ENCODE data around the gene ARFIP2.

ARFIP2 gene

GRCh38 chr11:6442441-6442840 is 38.7 kb downstream of the ARFIP2 start:
- no peak for TF ChIP-seq EZH2phosphoT487 (IDR thresholded peaks at IDR 0.05; ENCODE audit: low read length)
- TF ChIP-seq EZH2 (optimal IDR thresholded peaks at IDR 0.05; ENCODE audit: low read depth, low read length), result no peak
- TF ChIP-seq CTCF (IDR thresholded peaks at IDR 0.05; ENCODE audit: low read length), result no peak
- H3K4me1 ChIP-seq (ENCODE audit: low read length), result no peaks in the 10 kb centered on the region

GRCh38 chr11:6440906-6441358 is 40.2 kb downstream of the ARFIP2 start, which contains the start of gene HPX:
TSS of gene HPX (minus strand) at chr11:6440987. CDS start at chr11:6440963, 24 bp downstream.
- Histone ChIP-seq H3K27ac (ENCODE audit: low read length) (no peak within 1 kb of the TSS), H3K27me3 (replicated peaks; ENCODE audit: insufficient read depth, low read length) (no peaks in the 10 kb centered on the region)
- TF ChIP-seq EZH2phosphoT487 (IDR thresholded peaks at IDR 0.05; ENCODE audit: low read length) (no peak), EZH2 (optimal IDR thresholded peaks at IDR 0.05; ENCODE audit: low read depth, low read length) (no peak), CTCF (IDR thresholded peaks at IDR 0.05; ENCODE audit: low read length) (no peak)

More at GRCh38 chr11:6442441-6442840, 38.7 kb downstream of the ARFIP2 start:
- H3K27ac ChIP-seq (ENCODE audit: low read length), result no peak overlapping the region
- no peaks in the 10 kb centered on the region for H3K9me3 ChIP-seq (replicated peaks; ENCODE audit: insufficient read depth, low read length)
- no peak overlapping the region for H3K9ac ChIP-seq (ENCODE audit: low read length)
- no peak overlapping the region for H3K4me3 ChIP-seq (ENCODE audit: low read length)
- H4K20me1 ChIP-seq (ENCODE audit: insufficient read depth, low read length), result no peaks in the 10 kb centered on the region
- no peaks in the 10 kb centered on the region for H3K79me2 ChIP-seq (ENCODE audit: low read length)
- no peaks in the 10 kb centered on the region for H3K9me2 ChIP-seq (replicated peaks; ENCODE audit: insufficient read depth, low read length)
- no peaks in the 10 kb centered on the region for H3K27me3 ChIP-seq (replicated peaks; ENCODE audit: insufficient read depth, low read length)
- H3K4me2 ChIP-seq (ENCODE audit: low read depth, low read length), result no peak overlapping the region
- H2AFZ ChIP-seq (ENCODE audit: low read length), result no peak overlapping the region
- H3K36me3 ChIP-seq (replicated peaks; ENCODE audit: insufficient read depth, low read length), result no peaks in the 10 kb centered on the region
- DNase-seq, result no peak
- no peaks in the 10 kb centered on the region for H3F3A ChIP-seq (ENCODE audit: insufficient read depth, low read length)

GRCh38 chr11:6438979-6439571 is 42.1 kb downstream of the ARFIP2 start:
- no peak overlapping the region for H3K4me2 ChIP-seq (ENCODE audit: low read depth, low read length)
- no peaks in the 10 kb centered on the region for H3K36me3 ChIP-seq (replicated peaks; ENCODE audit: insufficient read depth, low read length)
- no peaks in the 10 kb centered on the region for H3K9me2 ChIP-seq (replicated peaks; ENCODE audit: insufficient read depth, low read length)
- H4K20me1 ChIP-seq (ENCODE audit: insufficient read depth, low read length), result no peaks in the 10 kb centered on the region
- H3K27me3 ChIP-seq (replicated peaks; ENCODE audit: insufficient read depth, low read length), result no peaks in the 10 kb centered on the region
- no peak overlapping the region for H3K27ac ChIP-seq (ENCODE audit: low read length)
- H3K9ac ChIP-seq (ENCODE audit: low read length), result no peak overlapping the region
- H3K79me2 ChIP-seq (ENCODE audit: low read length), result no peaks in the 10 kb centered on the region
- H3F3A ChIP-seq (ENCODE audit: insufficient read depth, low read length), result no peaks in the 10 kb centered on the region
- TF ChIP-seq CTCF (IDR thresholded peaks at IDR 0.05; ENCODE audit: low read length) (peak; percentile 70), EZH2 (optimal IDR thresholded peaks at IDR 0.05; ENCODE audit: low read depth, low read length) (no peak), EZH2phosphoT487 (IDR thresholded peaks at IDR 0.05; ENCODE audit: low read length) (no peak)
- H2AFZ ChIP-seq (ENCODE audit: low read length), result no peak overlapping the region
- no peaks in the 10 kb centered on the region for H3K9me3 ChIP-seq (replicated peaks; ENCODE audit: insufficient read depth, low read length)
- DNase-seq, result peak; percentile 37
- H3K4me3 ChIP-seq (ENCODE audit: low read length), result no peak overlapping the region
- no peaks in the 10 kb centered on the region for H3K4me1 ChIP-seq (ENCODE audit: low read length)

More at GRCh38 chr11:6440906-6441358, 40.2 kb downstream of the ARFIP2 start, which contains the start of gene HPX:
- no peaks in the 10 kb centered on the region for H3K36me3 ChIP-seq (replicated peaks; ENCODE audit: insufficient read depth, low read length)
- no peaks in the 10 kb centered on the region for H3K79me2 ChIP-seq (ENCODE audit: low read length)
- no peak within 1 kb of the TSS for H3K4me2 ChIP-seq (ENCODE audit: low read depth, low read length)
- no peak within 1 kb of the TSS for H3K9ac ChIP-seq (ENCODE audit: low read length)
- H2AFZ ChIP-seq (ENCODE audit: low read length), result no peak within 1 kb of the TSS
- H3K4me1 ChIP-seq (ENCODE audit: low read length), result no peaks in the 10 kb centered on the region
- H3K9me3 ChIP-seq (replicated peaks; ENCODE audit: insufficient read depth, low read length), result no peaks in the 10 kb centered on the region
- no peaks in the 10 kb centered on the region for H3K9me2 ChIP-seq (replicated peaks; ENCODE audit: insufficient read depth, low read length)
- no peak within 1 kb of the TSS for H3K4me3 ChIP-seq (ENCODE audit: low read length)
- H3F3A ChIP-seq (ENCODE audit: insufficient read depth, low read length), result no peaks in the 10 kb centered on the region
- DNase-seq, result no peak
- H4K20me1 ChIP-seq (ENCODE audit: insufficient read depth, low read length), result no peaks in the 10 kb centered on the region

Data from MM.1S (cell line).